Transverse colon (tissue), 4 donors: ENCODE results near the gene DLG2. TPM values are rescaled to one million over a fixed set of nuclear protein-coding genes. Genes with fewer than 3 reads are reported as not detected.

Source experiments
- DNase-seq: peaks from one replicate; pipeline ENCODE4 v3.0.0-alpha.2; 2019
- H3K27ac ChIP-seq, 4 donors: fragments of 200-600 bp; sonication (generic); 2 replicates each; pipeline ENCODE4 v1.5.1; 2016 to 2018; ENCODE audit warnings: inconsistent platforms in 4 of 4
- H3K27me3 ChIP-seq: fragments of 200-600 bp; sonication (generic); 2 replicates; pipeline ENCODE4 v1.5.1; 2017; ENCODE audit warnings: inconsistent platforms
- H3K36me3 ChIP-seq, 4 donors: fragments of 200-600 bp; sonication (generic); 2 replicates each; pipeline ENCODE4 v1.5.1; 2017 to 2019; ENCODE audit warnings: inconsistent platforms in 4 of 4
- H3K4me1 ChIP-seq, 4 donors: fragments of 200-600 bp; sonication (generic); 2 replicates each; pipeline ENCODE4 v1.5.1; 2017 to 2020; ENCODE audit warnings: inconsistent platforms in 4 of 4
- H3K4me3 ChIP-seq, 4 donors: fragments of 200-600 bp; sonication (generic); 1 replicate in 1 of 4; 2 replicates in 3 of 4; pipeline versions ENCODE4 v1.5.1 to v1.6.1; 2017 to 2019; ENCODE audit warnings: inconsistent platforms in 4 of 4
- H3K9me3 ChIP-seq, 2 donors: fragments of 200-600 bp; sonication (generic); 2 replicates each; pipeline ENCODE4 v1.5.1; 2017 to 2019; ENCODE audit warnings: inconsistent platforms in 2 of 2
- EP300 ChIP-seq: sonication (generic); formaldehyde crosslinking; IDR thresholded peaks from one replicate; pipeline ENCODE4 v1.6.1; 2017; ENCODE audit warnings: antibody characterized with exemption, low read depth
- POLR2A ChIP-seq: fragments of 450-650 bp; IDR thresholded peaks from one replicate; pipeline ENCODE4 v1.6.1; 2016; ENCODE audit warnings: antibody characterized with exemption, mild to moderate bottlenecking, moderate library complexity
- POLR2AphosphoS5 ChIP-seq, 3 donors: sonication (generic); formaldehyde crosslinking; IDR thresholded peaks; one replicate each; pipeline ENCODE4 v1.6.1; 2016; ENCODE audit warnings: antibody characterized with exemption in 3 of 3
- WGBS, 2 donors: methylation state at CpG; one replicate each; pipeline ENCODE4 v1.1.5; 2018; ENCODE audit warnings: low coverage in 1 of 2; 5-methylcytosine and 5-hydroxymethylcytosine counted together
- in situ Hi-C, 4 donors: fragments of 200-750 bp; cut with MboI; loops; one replicate each; pipeline versions ENCODE4 v1.15.0 to v1.15.1; 2017; ENCODE audit warnings: low sequenced_read_pairs in 3 of 4, low pct_ligation_motif_present in 1 of 4, low pct_unique_long_range_greater_than_20kb in 1 of 4
- intact Hi-C: fragments of 100-400 bp; cut with DNase I; formaldehyde crosslinking; loops from one replicate; pipeline ENCODE4 v1.15.1; 2023; ENCODE audit warnings: low total_unique reads
- total RNA-seq, 4 donors: library from RNA; depleted of rRNA; stranded (reverse); fragments of >200 nt; gene quantifications; one replicate each; pipeline ENCODE4 v1.1.0, GENCODE V29; 2016
- TF ChIP-seq, protein P1 (sequence below), 5 experiments: fragments of 200-600 bp in 3 of 5; fragments of 450-650 bp in 2 of 5; sonication (generic) in 3 of 5; IDR thresholded peaks; 1 replicate in 2 of 5; 2 replicates in 3 of 5; pipeline ENCODE4 v1.5.1; 2016 to 2017; ENCODE audit warnings: antibody characterized with exemption in 5 of 5, inconsistent platforms in 3 of 5, mild to moderate bottlenecking in 2 of 5, moderate library complexity in 1 of 5

DLG2 gene
- total RNA-seq, 4 donors from 2014 or later: 1.9 to 28.3 (median 3.7) TPM

DNA sequence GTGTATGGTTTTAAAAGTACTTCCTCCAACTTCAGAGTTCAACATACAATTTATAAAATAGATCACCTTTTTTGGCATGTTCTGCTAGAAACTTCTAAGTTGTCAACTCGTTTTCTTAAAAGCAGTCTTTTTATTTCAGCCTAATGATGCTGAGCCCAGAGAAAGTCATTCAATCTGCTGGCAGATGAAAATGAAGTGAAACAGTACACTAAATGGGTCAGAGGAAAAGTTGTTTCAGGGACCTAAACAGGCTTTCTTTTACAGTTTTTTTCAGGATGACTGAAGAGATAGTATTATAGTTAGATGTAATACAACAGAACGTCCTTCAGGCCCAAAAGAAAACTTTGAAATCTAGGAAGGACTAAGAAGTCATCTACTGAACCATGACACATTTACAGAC, 1498.3 kb downstream of the DLG2 start:
- no peak for DNase-seq
- no peaks in the 10 kb centered on the region for H3K27me3 ChIP-seq
- intact Hi-C loops: no loop called here
- 33 to 45% methylated on average over 2 of the region's 2 CpGs for WGBS, 2 donors
- no peaks in the 10 kb centered on the region for H3K36me3 ChIP-seq
- no peak overlapping the region for H3K4me3 ChIP-seq
- TF ChIP-seq POLR2AphosphoS5 (IDR thresholded peaks at IDR 0.05): no peak
- TF ChIP-seq EP300: no peak
- TF ChIP-seq POLR2A: no peak
- TF ChIP-seq, protein P1, sequence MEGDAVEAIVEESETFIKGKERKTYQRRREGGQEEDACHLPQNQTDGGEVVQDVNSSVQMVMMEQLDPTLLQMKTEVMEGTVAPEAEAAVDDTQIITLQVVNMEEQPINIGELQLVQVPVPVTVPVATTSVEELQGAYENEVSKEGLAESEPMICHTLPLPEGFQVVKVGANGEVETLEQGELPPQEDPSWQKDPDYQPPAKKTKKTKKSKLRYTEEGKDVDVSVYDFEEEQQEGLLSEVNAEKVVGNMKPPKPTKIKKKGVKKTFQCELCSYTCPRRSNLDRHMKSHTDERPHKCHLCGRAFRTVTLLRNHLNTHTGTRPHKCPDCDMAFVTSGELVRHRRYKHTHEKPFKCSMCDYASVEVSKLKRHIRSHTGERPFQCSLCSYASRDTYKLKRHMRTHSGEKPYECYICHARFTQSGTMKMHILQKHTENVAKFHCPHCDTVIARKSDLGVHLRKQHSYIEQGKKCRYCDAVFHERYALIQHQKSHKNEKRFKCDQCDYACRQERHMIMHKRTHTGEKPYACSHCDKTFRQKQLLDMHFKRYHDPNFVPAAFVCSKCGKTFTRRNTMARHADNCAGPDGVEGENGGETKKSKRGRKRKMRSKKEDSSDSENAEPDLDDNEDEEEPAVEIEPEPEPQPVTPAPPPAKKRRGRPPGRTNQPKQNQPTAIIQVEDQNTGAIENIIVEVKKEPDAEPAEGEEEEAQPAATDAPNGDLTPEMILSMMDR (IDR thresholded peaks at IDR 0.05): no peak
- no peaks in the 10 kb centered on the region for H3K4me1 ChIP-seq
- no peaks in the 10 kb centered on the region for H3K9me3 ChIP-seq
- in situ Hi-C loops: no loop called here
- no peak overlapping the region for H3K27ac ChIP-seq

DNA sequence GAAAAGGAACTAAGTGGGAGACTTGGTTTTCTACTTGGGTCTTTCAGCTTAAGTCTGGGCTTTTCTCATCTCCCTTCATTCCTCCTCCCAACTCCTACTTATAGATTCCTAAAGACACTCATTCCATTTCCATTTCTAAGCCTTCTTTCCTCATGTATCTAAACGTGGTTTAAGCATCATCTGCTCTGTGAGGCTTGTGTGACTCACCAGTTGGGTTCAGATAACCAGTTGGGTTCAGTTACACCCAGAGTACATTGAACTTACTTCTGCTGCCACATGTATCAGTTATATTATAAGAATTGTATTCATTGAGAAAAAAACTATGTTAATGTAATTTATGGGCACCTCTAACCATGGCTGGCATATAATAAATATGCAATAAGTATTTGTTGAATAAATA, 1509.8 kb downstream of the DLG2 start:
- 32% methylated on average over 1 of the region's 1 CpG; no CpG with 5 or more reads in 1 of the 2 donors for WGBS, 2 donors
- Histone ChIP-seq H3K4me1 (no peaks in the 10 kb centered on the region), H3K27me3 (no peaks in the 10 kb centered on the region), H3K36me3 (no peaks in the 10 kb centered on the region), H3K9me3 (no peaks in the 10 kb centered on the region), H3K4me3 (no peak overlapping the region), H3K27ac (no peak overlapping the region)
- in situ Hi-C loops: no loop called here
- intact Hi-C loops: no loop called here
- no peak for TF ChIP-seq EP300
- TF ChIP-seq, protein P1 (IDR thresholded peaks at IDR 0.05): no peak
- TF ChIP-seq POLR2A: no peak
- no peak for TF ChIP-seq POLR2AphosphoS5 (IDR thresholded peaks at IDR 0.05)
- no peak for DNase-seq

DNA sequence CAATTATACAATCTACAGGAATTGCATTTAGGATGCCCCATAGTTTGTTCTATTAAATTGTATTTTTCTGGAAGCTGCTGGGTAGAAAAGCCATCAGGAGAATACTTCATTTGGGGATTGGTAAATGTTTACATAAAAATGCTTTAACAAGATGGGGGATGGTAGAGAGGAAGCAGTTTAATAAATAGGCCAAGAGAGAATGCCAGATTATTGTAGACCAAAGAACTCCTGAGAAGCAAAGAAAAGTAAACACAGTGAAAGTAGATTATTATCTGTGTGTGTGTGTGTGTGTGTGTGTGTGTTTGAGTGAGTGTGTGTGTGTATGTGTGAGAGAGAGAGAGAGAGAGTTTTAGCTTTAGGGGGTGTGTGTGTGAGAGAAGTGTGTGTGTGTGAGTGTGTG, 1520.6 kb downstream of the DLG2 start:
- no peak overlapping the region for H3K27ac ChIP-seq
- no peaks in the 10 kb centered on the region for H3K4me1 ChIP-seq
- no peak for DNase-seq
- H3K4me3 ChIP-seq: no peak overlapping the region
- H3K9me3 ChIP-seq: no peaks in the 10 kb centered on the region
- TF ChIP-seq POLR2AphosphoS5 (IDR thresholded peaks at IDR 0.05) (no peak), EP300 (no peak), POLR2A (no peak)
- TF ChIP-seq, protein P1 (IDR thresholded peaks at IDR 0.05): no peak
- intact Hi-C loops: no loop called here
- H3K27me3 ChIP-seq: no peaks in the 10 kb centered on the region
- no peaks in the 10 kb centered on the region for H3K36me3 ChIP-seq
- in situ Hi-C loops: no loop called here

DNA sequence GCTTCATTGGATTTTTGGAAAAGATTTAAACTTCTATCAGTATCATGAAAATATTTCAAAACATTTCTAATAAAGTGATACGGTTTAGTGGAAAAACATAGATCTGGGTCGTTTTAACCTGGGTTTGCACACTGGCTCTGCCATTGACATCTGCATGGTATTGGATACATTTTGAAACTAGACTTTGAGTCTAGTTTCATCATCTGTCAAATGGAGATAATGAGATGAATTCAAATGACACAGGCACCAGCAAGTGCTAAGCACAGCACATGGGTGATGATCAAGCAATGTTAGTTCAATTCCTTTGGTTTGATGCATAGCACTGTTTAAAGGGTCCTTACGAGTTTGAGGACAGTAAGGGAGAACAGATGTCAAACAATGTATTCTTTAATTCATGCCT, 1522.0 kb downstream of the DLG2 start:
- no peak for DNase-seq
- 75 to 77% methylated on average over 3 of the region's 3 CpGs for WGBS, 2 donors
- H3K36me3 ChIP-seq: no peaks in the 10 kb centered on the region
- H3K4me1 ChIP-seq: no peaks in the 10 kb centered on the region
- in situ Hi-C loops (no loop called here), intact Hi-C loops (no loop called here)
- H3K27ac ChIP-seq: no peak overlapping the region
- TF ChIP-seq, protein P1 (IDR thresholded peaks at IDR 0.05): no peak
- TF ChIP-seq POLR2A (no peak), POLR2AphosphoS5 (IDR thresholded peaks at IDR 0.05) (no peak), EP300 (no peak)
- H3K27me3 ChIP-seq: no peaks in the 10 kb centered on the region
- no peaks in the 10 kb centered on the region for H3K9me3 ChIP-seq
- no peak overlapping the region for H3K4me3 ChIP-seq
